PC-3 (cell line): Measurements from ENCODE around the gene SH3TC1.

Experiments
- CTCF ChIP-seq: fragments of 300-600 bp; sonication (generic); conservative IDR thresholded peaks from 2 replicates; pipeline ENCODE4 v1.5.1; 2017; ENCODE audit warnings: antibody characterized with exemption, low read depth, mild to moderate bottlenecking, low read length
- EZH2phosphoT487 ChIP-seq: fragments of 300-600 bp; sonication (generic); IDR thresholded peaks from 2 replicates; pipeline ENCODE4 v1.6.1; 2018; ENCODE audit warnings: mild to moderate bottlenecking, antibody characterized with exemption, low read length, borderline replicate concordance

DNA sequence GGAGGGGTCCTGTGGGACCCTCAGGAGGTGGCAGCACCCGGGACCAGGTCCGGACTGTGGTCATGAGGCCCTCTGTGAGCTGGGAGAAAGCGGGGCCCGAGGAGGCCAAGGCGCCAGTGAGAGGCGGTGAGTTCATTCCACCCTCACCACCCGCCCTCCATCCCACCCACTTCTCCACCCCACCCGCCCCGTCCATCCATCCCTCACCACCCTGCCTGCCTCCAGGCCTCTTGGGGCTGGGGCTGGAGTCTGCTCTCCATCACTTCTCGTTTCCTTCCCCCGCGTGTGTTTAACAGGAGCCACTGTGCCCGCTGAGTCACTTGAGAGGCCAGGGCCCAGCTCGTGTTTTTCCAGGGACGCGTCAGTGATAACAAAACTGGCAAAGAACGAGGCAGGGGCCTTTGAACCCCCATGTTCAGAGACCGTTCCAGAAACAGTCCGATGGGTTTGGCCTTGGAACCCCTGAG is 6.2 kb downstream of the SH3TC1 start:
- TF ChIP-seq CTCF = no peak
- TF ChIP-seq EZH2phosphoT487 = no peak
